ENCODE measurements around the gene TGM3. TPM values are rescaled to one million over a fixed set of nuclear protein-coding genes. Genes with fewer than 3 reads are reported as not detected.

Gene TGM3
- total and polyA plus RNA-seq, 2 of the 4 experiments (the other 2 are of a cell fraction) = not detected

GRCh38 chr20:2298701-2299100, 2.9 kb downstream of the TGM3 start:
- Histone ChIP-seq H3K36me3 (ENCODE audit: control insufficient read depth, insufficient read depth, low read length) (no peaks in the 10 kb centered on the region), H3K9ac (ENCODE audit: low read depth, low read length) (no peak overlapping the region), H3K23ac (ENCODE audit: low read depth, low read length) (no peak overlapping the region), H4K20me1 (ENCODE audit: insufficient read depth, low read length) (no peaks in the 10 kb centered on the region), H3K9me3 (ENCODE audit: control insufficient read depth, insufficient read depth, low read length) (no peaks in the 10 kb centered on the region), H3K56ac (ENCODE audit: extremely low read depth, insufficient read depth, low read length) (no peak overlapping the region), H3K4me2 (ENCODE audit: low read depth, low read length) (no peak overlapping the region), H3K9me1 (ENCODE audit: insufficient read depth, low read length) (no peaks in the 10 kb centered on the region), H3K4me1 (ENCODE audit: control insufficient read depth, insufficient read depth, low read length) (no peaks in the 10 kb centered on the region), H3K27me3 (ENCODE audit: control insufficient read depth, insufficient read depth, low read length) (peaks cover 19% of the 10 kb centered on the region), H3K79me1 (ENCODE audit: low read depth in 1 of 2, low read length in 2 of 2) (no peaks in the 10 kb centered on the region), H3K4me3 (ENCODE audit: insufficient read depth, low read depth, low read length) (no peak overlapping the region), H2AK9ac (replicated peaks; ENCODE audit: low read depth, low read length, poor library complexity) (no peak overlapping the region), H3K14ac (replicated peaks; ENCODE audit: low read depth, low read length) (no peak overlapping the region), H3K4ac (ENCODE audit: low read depth, low read length) (no peak overlapping the region), H3K27ac (ENCODE audit: insufficient read depth, low read length) (no peak overlapping the region), H2BK120ac (ENCODE audit: low read depth, low read length) (no peak overlapping the region), H3K18ac (ENCODE audit: low read depth, low read length) (no peak overlapping the region), H2AFZ (replicated peaks; ENCODE audit: low read length, poor library complexity) (no peak overlapping the region), H2BK20ac (ENCODE audit: low read depth, low read length) (no peak overlapping the region), H2AK5ac (ENCODE audit: low read depth, low read length) (no peak overlapping the region), H2BK15ac (ENCODE audit: low read depth, low read length) (no peak overlapping the region), H2BK5ac (ENCODE audit: low read depth, low read length, poor library complexity, severe bottlenecking) (no peak overlapping the region), H4K5ac (ENCODE audit: low read depth, low read length) (no peak overlapping the region), H4K8ac (ENCODE audit: low read depth in 2 of 2, low read length in 2 of 2) (no peak overlapping the region), H4K91ac (ENCODE audit: insufficient read depth, low read depth, low read length) (no peak overlapping the region)
- in situ Hi-C loops (cut with MboI; ENCODE audit: low sequenced_read_pairs) (no loop called here), intact Hi-C loops (cut with micrococcal nuclease) (no loop called here), dilution Hi-C loops (cut with HindIII; ENCODE audit: low sequenced_read_pairs, unreplicated experiment) (no loop called here)
- TF ChIP-seq, protein P1, sequence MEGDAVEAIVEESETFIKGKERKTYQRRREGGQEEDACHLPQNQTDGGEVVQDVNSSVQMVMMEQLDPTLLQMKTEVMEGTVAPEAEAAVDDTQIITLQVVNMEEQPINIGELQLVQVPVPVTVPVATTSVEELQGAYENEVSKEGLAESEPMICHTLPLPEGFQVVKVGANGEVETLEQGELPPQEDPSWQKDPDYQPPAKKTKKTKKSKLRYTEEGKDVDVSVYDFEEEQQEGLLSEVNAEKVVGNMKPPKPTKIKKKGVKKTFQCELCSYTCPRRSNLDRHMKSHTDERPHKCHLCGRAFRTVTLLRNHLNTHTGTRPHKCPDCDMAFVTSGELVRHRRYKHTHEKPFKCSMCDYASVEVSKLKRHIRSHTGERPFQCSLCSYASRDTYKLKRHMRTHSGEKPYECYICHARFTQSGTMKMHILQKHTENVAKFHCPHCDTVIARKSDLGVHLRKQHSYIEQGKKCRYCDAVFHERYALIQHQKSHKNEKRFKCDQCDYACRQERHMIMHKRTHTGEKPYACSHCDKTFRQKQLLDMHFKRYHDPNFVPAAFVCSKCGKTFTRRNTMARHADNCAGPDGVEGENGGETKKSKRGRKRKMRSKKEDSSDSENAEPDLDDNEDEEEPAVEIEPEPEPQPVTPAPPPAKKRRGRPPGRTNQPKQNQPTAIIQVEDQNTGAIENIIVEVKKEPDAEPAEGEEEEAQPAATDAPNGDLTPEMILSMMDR (conservative IDR thresholded peaks at IDR 0.05; ENCODE audit: low read depth, low read length) = no peak
- TF ChIP-seq RCOR1 (IDR thresholded peaks at IDR 0.05; ENCODE audit: insufficient replicate concordance, low read length) = no peak
- TF ChIP-seq CEBPB (IDR thresholded peaks at IDR 0.05; ENCODE audit: low read depth, low read length) = no peak
- no peak for TF ChIP-seq USF2 (IDR thresholded peaks at IDR 0.05; ENCODE audit: low read depth, low read length)
- no peak for TF ChIP-seq CHD1 (IDR thresholded peaks at IDR 0.05; ENCODE audit: low read depth, low read length)
- TF ChIP-seq ELK1 (IDR thresholded peaks at IDR 0.05; ENCODE audit: borderline replicate concordance, low read depth, low read length) = no peak
- no peak for TF ChIP-seq FOS (IDR thresholded peaks at IDR 0.05; ENCODE audit: low read depth, low read length)
- no peak for TF ChIP-seq POLR2A (IDR thresholded peaks at IDR 0.05; ENCODE audit: low read depth, low read length)
- TF ChIP-seq MXI1 (IDR thresholded peaks at IDR 0.05; ENCODE audit: borderline replicate concordance, low read depth, low read length) = no peak
- TF ChIP-seq RFX5 (IDR thresholded peaks at IDR 0.05; ENCODE audit: low read depth, low read length) = no peak
- no peak for TF ChIP-seq BHLHE40 (IDR thresholded peaks at IDR 0.05; ENCODE audit: low read depth, low read length)
- TF ChIP-seq MAFK (IDR thresholded peaks at IDR 0.05; ENCODE audit: low read depth, low read length) = no peak
- no peak for TF ChIP-seq MAZ (IDR thresholded peaks at IDR 0.05; ENCODE audit: borderline replicate concordance, low read depth, low read length)
- no peak for TF ChIP-seq NFE2L2 (IDR thresholded peaks at IDR 0.05; ENCODE audit: low read depth, low read length)
- WGBS, 2 experiments (ENCODE audit: extremely low coverage in 2 of 2, insufficient read length in 1 of 2) = 40% methylated on average over 2 of the region's 5 CpGs; no CpG with 5 or more reads in 1 of the 2 experiments
- ATAC-seq (ENCODE audit: low read depth) (no peak), DNase-seq (no peak)
- BruUV-seq (replicated peaks) = no TSS peak
- ChIA-PET POLR2A (ENCODE audit: unreplicated experiment) (no interaction called here), CTCF (no interaction called here)
